Testis (tissue), 3 donors: Measurements from ENCODE around the gene SURF2. TPM values are rescaled to one million over a fixed set of nuclear protein-coding genes. Genes with fewer than 3 reads are reported as not detected.

Experiments used
- DNase-seq: peaks from one replicate; pipeline ENCODE4 v3.0.0-alpha.2; 2019
- H3K27ac ChIP-seq, 2 donors: fragments of 200-600 bp; sonication (generic); one replicate each; pipeline ENCODE4 v1.5.1; 2019
- H3K27me3 ChIP-seq: fragments of 200-600 bp; sonication (generic); one replicate; pipeline ENCODE4 v1.5.1; 2019
- H3K36me3 ChIP-seq: fragments of 200-600 bp; sonication (generic); one replicate; pipeline ENCODE4 v1.5.1; 2017; ENCODE audit warnings: low read depth; ENCODE audit errors: missing control alignments
- H3K4me1 ChIP-seq: fragments of 200-600 bp; sonication (generic); one replicate; pipeline ENCODE4 v1.5.1; 2019
- H3K4me3 ChIP-seq, 2 donors: fragments of 200-600 bp; sonication (generic); one replicate each; pipeline ENCODE4 v1.5.1; 2017 to 2019
- H3K9me3 ChIP-seq: fragments of 200-600 bp; sonication (generic); one replicate; pipeline ENCODE4 v1.5.1; 2017
- POLR2A ChIP-seq: fragments of 450-650 bp; IDR thresholded peaks from one replicate; pipeline ENCODE4 v1.6.1; 2017; ENCODE audit warnings: antibody characterized with exemption, mild to moderate bottlenecking, moderate library complexity
- WGBS, 2 donors: methylation state at CpG; one replicate each; pipeline ENCODE4 v1.1.5; 2018; 5-methylcytosine and 5-hydroxymethylcytosine counted together
- intact Hi-C: fragments of 100-400 bp; cut with DNase I; formaldehyde crosslinking; loops from one replicate; pipeline ENCODE4 v1.15.1; 2023; ENCODE audit warnings: low total_unique reads
- polyA plus RNA-seq: library from polyadenylated mRNA; stranded (reverse); fragments of 350-450 nt; fragmentation: Illumina TruSeq; extraction: RNeasy Lipid Tissue Mini Kit (QIAGEN cat#74804); gene quantifications from one replicate; pipeline ENCODE4 v1.2.3, GENCODE V29; 2014; ENCODE audit warnings: low read depth, low replicate concordance; ENCODE audit not compliant: insufficient read depth
- total RNA-seq, 2 donors: library from RNA; depleted of rRNA; stranded (reverse); fragments of >200 nt; gene quantifications; one replicate each; pipeline ENCODE4 v1.2.3, GENCODE V29; 2016
- TF ChIP-seq, protein P1 (sequence below), 3 experiments: fragments of 450-650 bp in 2 of 3; fragments of 200-600 bp in 1 of 3; sonication (generic) in 1 of 3; IDR thresholded peaks; one replicate each; pipeline ENCODE4 v1.5.1; 2016 to 2019; ENCODE audit warnings: antibody characterized with exemption in 3 of 3, mild to moderate bottlenecking in 2 of 3, moderate library complexity in 1 of 3

SURF2 gene
- total and polyA plus RNA-seq, 3 donors from 2014 or later, result 103 to 160 (median 121) TPM

DNA sequence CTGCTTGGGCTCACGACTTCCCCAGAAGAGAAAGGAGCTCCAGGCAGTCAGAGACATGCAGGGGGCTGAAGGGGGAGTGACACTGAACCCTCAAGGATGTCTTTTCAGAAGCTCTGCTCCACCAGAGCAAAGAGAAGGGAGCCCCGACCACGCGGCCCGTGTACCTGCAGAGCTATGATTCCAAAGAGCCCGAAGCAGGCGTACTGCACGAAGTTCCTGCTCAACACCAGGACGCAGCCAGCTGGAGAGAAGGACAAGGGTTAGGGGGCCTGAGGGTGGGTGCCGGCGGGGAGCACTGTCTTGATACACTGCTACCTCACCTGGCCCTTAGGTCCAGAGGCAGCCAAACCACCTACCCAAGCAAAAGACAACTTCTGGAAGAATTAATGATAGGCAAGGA, 10.1 kb downstream of the SURF2 start:
- intact Hi-C loops, result no loop called here
- peaks cover 6% of the 10 kb centered on the region for H3K4me1 ChIP-seq
- H3K27me3 ChIP-seq, result no peaks in the 10 kb centered on the region
- H3K27ac ChIP-seq, result no peak overlapping the region
- TF ChIP-seq, protein P1, sequence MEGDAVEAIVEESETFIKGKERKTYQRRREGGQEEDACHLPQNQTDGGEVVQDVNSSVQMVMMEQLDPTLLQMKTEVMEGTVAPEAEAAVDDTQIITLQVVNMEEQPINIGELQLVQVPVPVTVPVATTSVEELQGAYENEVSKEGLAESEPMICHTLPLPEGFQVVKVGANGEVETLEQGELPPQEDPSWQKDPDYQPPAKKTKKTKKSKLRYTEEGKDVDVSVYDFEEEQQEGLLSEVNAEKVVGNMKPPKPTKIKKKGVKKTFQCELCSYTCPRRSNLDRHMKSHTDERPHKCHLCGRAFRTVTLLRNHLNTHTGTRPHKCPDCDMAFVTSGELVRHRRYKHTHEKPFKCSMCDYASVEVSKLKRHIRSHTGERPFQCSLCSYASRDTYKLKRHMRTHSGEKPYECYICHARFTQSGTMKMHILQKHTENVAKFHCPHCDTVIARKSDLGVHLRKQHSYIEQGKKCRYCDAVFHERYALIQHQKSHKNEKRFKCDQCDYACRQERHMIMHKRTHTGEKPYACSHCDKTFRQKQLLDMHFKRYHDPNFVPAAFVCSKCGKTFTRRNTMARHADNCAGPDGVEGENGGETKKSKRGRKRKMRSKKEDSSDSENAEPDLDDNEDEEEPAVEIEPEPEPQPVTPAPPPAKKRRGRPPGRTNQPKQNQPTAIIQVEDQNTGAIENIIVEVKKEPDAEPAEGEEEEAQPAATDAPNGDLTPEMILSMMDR (IDR thresholded peaks at IDR 0.05), result no peak
- no peak for TF ChIP-seq POLR2A
- H3K4me3 ChIP-seq, result no peak overlapping the region
- H3K36me3 ChIP-seq, result no peaks in the 10 kb centered on the region
- 86 to 92% methylated on average over 11 of the region's 11 CpGs for WGBS, 2 donors
- no peak for DNase-seq
- no peaks in the 10 kb centered on the region for H3K9me3 ChIP-seq

DNA sequence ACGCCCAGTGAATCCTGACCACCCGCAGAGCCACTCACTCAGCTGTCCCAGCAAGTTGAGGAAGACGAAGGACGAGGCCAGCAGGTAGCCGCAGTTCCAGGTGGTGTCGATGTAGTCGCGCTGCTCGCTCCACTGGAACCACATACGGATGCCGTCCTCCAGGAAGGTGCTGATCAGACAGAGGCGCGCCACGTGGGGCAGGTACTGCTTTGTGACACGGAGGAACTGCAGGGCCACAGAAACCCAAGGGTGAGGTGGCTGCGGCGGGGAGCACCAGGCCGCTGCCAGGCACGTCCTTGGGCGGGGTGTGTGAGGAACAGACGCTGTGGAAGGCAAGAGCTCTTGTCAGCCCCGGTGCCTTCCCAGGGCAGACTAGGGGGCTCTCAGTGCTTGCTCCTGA, 10.9 kb downstream of the SURF2 start:
- Histone ChIP-seq H3K4me3 (no peak overlapping the region), H3K27me3 (no peaks in the 10 kb centered on the region), H3K27ac (no peak overlapping the region), H3K9me3 (no peaks in the 10 kb centered on the region), H3K36me3 (no peaks in the 10 kb centered on the region), H3K4me1 (peaks cover 13% of the 10 kb centered on the region)
- WGBS, 2 donors, result 89 to 93% methylated on average over 16 to 22 of the region's 22 CpGs
- TF ChIP-seq, protein P1 (IDR thresholded peaks at IDR 0.05), result no peak
- TF ChIP-seq POLR2A, result no peak
- intact Hi-C loops, result no loop called here
- DNase-seq, result no peak

DNA sequence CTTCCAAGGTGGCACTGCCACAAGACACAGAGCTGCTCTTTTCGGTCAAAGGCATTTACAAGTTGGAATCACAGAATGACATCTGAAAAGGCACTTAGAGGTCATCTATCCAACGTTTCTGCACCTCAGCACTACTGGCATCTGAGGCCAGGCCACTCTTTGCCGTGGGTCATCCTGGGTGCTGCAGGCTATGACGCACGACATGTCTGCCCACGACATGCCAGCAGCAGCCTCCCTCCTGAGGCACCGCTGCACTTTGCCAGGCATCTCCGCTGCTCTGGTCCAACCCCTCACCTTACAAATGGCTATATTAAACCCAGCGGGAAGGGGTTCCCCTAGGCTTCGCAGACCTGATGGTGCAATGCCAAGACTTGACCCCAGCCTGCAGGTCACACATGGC, 11.4 kb downstream of the SURF2 start:
- Histone ChIP-seq H3K9me3 (no peaks in the 10 kb centered on the region), H3K4me1 (peaks cover 13% of the 10 kb centered on the region), H3K27ac (no peak overlapping the region), H3K27me3 (no peaks in the 10 kb centered on the region), H3K4me3 (no peak overlapping the region), H3K36me3 (no peaks in the 10 kb centered on the region)
- intact Hi-C loops, result no loop called here
- TF ChIP-seq, protein P1 (IDR thresholded peaks at IDR 0.05), result no peak
- no peak for TF ChIP-seq POLR2A
- WGBS, 2 donors, result 87 to 90% methylated on average over 8 to 10 of the region's 10 CpGs
- DNase-seq, result no peak

DNA sequence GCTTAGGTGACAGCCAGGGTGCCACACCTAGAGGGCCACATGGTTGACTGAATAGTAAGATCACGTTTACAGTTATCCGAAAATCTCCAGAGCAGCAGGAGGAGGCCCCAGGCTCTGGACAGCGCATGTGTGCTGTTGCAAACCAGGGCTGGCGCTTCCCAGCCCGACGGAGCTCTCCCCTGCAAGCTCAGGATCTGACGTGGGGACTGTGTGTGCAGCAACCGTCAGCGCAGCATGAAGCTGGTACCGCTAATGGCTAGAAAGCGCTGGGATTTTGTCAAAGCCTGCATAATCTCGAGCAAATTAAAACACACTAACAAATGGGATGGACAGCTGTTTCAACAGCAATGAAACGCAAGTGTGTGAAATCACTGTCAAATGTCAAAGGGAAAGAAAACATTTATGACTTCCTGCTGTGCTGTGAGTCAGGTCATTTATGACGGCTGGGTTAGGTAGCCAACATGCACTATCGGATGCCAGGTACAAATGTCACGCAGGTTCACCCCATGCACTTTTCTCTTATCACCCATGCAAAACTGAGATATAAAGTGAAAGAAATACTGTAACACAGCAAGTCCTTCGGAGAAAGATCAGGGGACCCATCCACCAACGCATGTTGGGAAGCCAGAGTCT, 12.0 kb downstream of the SURF2 start:
- H3K4me1 ChIP-seq, result peaks cover 18% of the 10 kb centered on the region
- no peak for TF ChIP-seq POLR2A
- TF ChIP-seq, protein P1 (IDR thresholded peaks at IDR 0.05), result no peak

DNA sequence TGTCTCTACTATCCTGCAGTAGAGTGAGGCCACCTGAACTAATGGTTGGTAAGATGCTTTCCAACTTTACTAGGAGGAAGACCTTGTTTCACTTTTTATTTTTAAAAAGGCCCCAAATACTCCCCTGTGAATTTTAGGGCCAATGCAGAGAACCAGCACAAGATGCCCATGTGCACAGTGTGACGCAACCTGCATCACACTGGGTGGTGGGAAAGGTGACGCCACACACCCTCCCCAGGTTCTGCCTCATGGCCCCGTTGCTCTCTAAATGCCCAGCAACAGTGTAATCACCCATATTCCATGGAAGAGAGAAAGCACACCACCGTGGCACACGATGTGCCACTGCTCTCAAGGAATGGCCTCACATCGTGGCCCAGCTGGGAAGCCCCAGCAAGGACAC, 13.1 kb downstream of the SURF2 start:
- no peak overlapping the region for H3K4me3 ChIP-seq
- H3K36me3 ChIP-seq, result no peaks in the 10 kb centered on the region
- no peak for DNase-seq
- WGBS, 2 donors, result 67 to 76% methylated on average over 6 of the region's 6 CpGs
- H3K4me1 ChIP-seq, result peaks cover 20% of the 10 kb centered on the region
- no peaks in the 10 kb centered on the region for H3K27me3 ChIP-seq
- no peak overlapping the region for H3K27ac ChIP-seq
- intact Hi-C loops, result no loop called here
- TF ChIP-seq POLR2A, result no peak
- TF ChIP-seq, protein P1 (IDR thresholded peaks at IDR 0.05), result no peak
- H3K9me3 ChIP-seq, result no peaks in the 10 kb centered on the region

More for the DNA sequence above, 12.0 kb downstream of the SURF2 start:
- DNase-seq, result no peak
- H3K27ac ChIP-seq, result no peak overlapping the region
- H3K9me3 ChIP-seq, result no peaks in the 10 kb centered on the region
- no peak overlapping the region for H3K4me3 ChIP-seq
- intact Hi-C loops, result no loop called here
- no peaks in the 10 kb centered on the region for H3K36me3 ChIP-seq
- 68 to 72% methylated on average over 18 of the region's 18 CpGs for WGBS, 2 donors
- H3K27me3 ChIP-seq, result no peaks in the 10 kb centered on the region
